ENCODE results near the gene GRHPR. TPM values are rescaled to one million over a fixed set of nuclear protein-coding genes. Genes with fewer than 3 reads are reported as not detected.

The GRHPR gene
- polyA plus RNA-seq, 1 experiment = 96.1 TPM

DNA sequence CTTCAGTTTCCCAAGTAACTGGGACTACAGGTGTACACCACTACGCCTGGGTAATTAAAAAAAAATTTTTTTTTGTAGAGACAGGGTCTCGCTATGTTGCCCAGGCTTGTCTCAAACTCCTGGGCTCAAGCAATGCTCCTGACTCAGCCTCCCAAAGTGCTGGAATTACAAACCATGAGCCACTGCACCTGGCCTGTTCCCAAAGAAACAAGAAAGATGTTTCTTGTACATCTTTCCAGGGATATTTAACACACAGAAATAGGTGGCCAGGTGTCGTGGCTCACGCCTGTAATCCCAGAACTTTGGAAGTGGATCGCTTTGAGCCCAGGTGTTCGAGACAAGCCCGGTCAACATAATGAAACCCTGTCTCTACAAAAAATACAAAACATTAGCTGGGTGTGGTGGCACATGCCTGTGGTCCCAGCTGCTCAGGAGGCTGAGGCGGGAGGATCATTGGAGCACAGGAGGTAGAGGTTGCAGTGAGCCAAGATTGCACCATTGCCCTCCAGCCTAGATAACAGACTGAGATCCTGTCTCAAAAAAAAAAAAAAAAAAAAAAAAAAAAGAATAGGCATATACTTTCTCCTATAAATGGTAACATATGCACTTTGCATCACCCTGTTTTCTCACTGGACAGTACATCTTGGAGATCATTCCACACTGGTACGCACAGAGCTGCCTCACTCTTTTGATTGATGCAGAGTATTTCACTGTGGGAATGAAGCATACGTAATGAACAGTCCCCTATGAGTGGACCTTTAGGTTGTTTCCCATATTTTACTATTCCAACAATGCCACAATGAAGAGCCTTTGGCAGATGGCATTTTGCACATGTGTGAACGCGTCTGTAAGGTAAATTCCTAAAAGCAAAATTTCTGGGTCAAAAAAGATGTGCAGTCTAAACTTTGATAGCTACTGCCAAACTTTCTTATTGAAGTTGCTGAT, 2.0 kb upstream of the GRHPR start:
- CTCF ChIA-PET = no interaction called here
- H3K9me3 ChIP-seq (ENCODE audit: control insufficient read depth, insufficient read depth, low read length) = no peaks in the 10 kb centered on the region
- no peak overlapping the region for H3K4me3 ChIP-seq (ENCODE audit: low read depth, low read length)
- POLR2A ChIA-PET = no interaction called here
- DNase-seq (ENCODE audit: low read depth, low spot score) = no peak
- no peak overlapping the region for H3K27ac ChIP-seq (ENCODE audit: low read depth, low read length)
- TF ChIP-seq, protein P1, sequence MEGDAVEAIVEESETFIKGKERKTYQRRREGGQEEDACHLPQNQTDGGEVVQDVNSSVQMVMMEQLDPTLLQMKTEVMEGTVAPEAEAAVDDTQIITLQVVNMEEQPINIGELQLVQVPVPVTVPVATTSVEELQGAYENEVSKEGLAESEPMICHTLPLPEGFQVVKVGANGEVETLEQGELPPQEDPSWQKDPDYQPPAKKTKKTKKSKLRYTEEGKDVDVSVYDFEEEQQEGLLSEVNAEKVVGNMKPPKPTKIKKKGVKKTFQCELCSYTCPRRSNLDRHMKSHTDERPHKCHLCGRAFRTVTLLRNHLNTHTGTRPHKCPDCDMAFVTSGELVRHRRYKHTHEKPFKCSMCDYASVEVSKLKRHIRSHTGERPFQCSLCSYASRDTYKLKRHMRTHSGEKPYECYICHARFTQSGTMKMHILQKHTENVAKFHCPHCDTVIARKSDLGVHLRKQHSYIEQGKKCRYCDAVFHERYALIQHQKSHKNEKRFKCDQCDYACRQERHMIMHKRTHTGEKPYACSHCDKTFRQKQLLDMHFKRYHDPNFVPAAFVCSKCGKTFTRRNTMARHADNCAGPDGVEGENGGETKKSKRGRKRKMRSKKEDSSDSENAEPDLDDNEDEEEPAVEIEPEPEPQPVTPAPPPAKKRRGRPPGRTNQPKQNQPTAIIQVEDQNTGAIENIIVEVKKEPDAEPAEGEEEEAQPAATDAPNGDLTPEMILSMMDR (IDR thresholded peaks at IDR 0.05; ENCODE audit: low read depth, low read length) = no peak
- H3K27me3 ChIP-seq (ENCODE audit: control insufficient read depth, insufficient read depth, low read length) = no peaks in the 10 kb centered on the region

DNA sequence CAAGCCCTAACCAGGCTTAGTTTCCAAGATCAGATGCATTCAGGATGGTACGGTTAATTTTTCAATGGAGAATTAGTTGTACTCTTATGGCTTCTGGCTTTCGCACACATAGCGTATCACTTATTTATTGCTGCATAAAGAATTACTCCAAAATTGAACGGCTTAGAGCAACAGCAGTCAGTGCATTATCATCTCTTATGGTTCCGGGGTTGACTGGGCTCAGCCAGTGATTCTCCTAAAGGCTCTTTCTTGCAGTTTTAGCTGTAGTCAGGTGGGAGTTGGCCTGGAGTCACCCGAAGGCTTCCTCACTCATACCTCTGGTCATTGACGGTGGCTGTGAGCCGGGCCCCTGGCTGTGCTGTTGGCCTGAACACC, 595 bp upstream of the GRHPR start:
- CTCF ChIA-PET = no interaction called here
- H3K27me3 ChIP-seq (ENCODE audit: control insufficient read depth, insufficient read depth, low read length) = no peaks in the 10 kb centered on the region
- no peak overlapping the region for H3K27ac ChIP-seq (ENCODE audit: low read depth, low read length)
- H3K4me3 ChIP-seq (ENCODE audit: low read depth, low read length) = peak overlapping the region; percentile 92
- DNase-seq (ENCODE audit: low read depth, low spot score) = no peak
- POLR2A ChIA-PET = interaction anchor here (0.6 to 1.5 kb wide), 4 partner anchors 10 to 494 kb away, joined by 3 to 9 read pairs (median 4); partner anchors contain the start of gene ZBTB5
- H3K9me3 ChIP-seq (ENCODE audit: control insufficient read depth, insufficient read depth, low read length) = no peaks in the 10 kb centered on the region
- TF ChIP-seq, protein P1 (IDR thresholded peaks at IDR 0.05; ENCODE audit: low read depth, low read length) = no peak

DNA sequence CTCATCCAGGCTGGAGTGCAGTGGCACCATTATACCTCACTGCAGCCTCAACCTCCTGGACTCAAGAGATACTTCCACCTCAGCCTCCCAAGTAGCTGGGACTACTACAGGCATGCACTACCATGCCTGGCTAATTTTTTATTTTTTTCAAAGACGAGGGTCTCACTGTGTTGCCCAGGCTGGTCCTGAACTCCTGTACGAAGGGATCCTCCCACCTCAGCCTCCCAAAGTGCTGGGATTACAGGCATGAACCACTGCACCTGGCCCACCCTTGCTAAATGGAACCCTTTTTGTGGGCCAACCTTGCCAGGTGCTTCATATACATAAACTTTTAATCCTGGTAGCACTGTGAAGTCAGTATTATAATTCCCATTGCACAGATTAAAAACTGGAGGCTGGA, 1.0 kb downstream of the GRHPR start:
- Histone ChIP-seq H3K4me3 (ENCODE audit: low read depth, low read length) (peak overlapping the region; percentile 92), H3K27me3 (ENCODE audit: control insufficient read depth, insufficient read depth, low read length) (no peaks in the 10 kb centered on the region), H3K27ac (ENCODE audit: low read depth, low read length) (no peak overlapping the region), H3K9me3 (ENCODE audit: control insufficient read depth, insufficient read depth, low read length) (no peaks in the 10 kb centered on the region)
- POLR2A ChIA-PET = interaction anchor here (0.7 to 1.5 kb wide), 3 partner anchors 11 to 32 kb away, joined by 3 to 9 read pairs (median 6); no protein-coding TSS in a partner anchor
- CTCF ChIA-PET = interaction anchor here (1.4 kb wide), 1 partner anchor 8 kb away, joined by 7 read pairs; no protein-coding TSS in a partner anchor
- no peak for DNase-seq (ENCODE audit: low read depth, low spot score)
- TF ChIP-seq, protein P1 (IDR thresholded peaks at IDR 0.05; ENCODE audit: low read depth, low read length) = no peak

DNA sequence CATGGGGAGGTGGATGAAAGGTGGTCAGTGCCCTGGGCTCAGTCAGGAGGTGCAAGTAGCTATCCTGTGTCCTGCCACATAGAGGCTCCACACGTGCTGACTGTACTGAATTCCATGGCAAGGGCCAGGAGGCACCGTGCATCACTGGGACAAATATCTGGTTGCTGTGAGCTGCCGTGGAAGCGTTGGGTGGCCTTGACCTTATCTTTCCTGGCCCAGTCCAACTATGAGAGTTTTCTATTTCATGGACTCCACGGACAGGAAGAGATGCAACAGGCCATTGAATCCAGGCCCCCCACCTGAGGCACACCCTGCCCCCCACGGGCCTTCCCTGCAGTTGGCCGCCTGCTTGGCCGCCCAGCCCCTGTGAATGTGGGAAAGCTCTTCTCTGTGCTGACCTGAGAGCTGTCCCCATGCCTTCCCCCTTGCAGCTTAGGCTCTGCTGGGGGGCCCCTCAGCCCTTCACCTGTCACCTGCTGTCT, 1.7 kb downstream of the GRHPR start:
- ChIA-PET POLR2A (interaction anchor here (0.5 kb wide), 1 partner anchor 1208 kb away, joined by 3 read pairs; no protein-coding TSS in a partner anchor), CTCF (interaction anchor here (1.4 kb wide), 1 partner anchor 9 kb away, joined by 7 read pairs; no protein-coding TSS in a partner anchor)
- TF ChIP-seq, protein P1 (IDR thresholded peaks at IDR 0.05; ENCODE audit: low read depth, low read length) = no peak
- Histone ChIP-seq H3K9me3 (ENCODE audit: control insufficient read depth, insufficient read depth, low read length) (no peaks in the 10 kb centered on the region), H3K27ac (ENCODE audit: low read depth, low read length) (no peak overlapping the region), H3K4me3 (ENCODE audit: low read depth, low read length) (peak overlapping the region; percentile 22), H3K27me3 (ENCODE audit: control insufficient read depth, insufficient read depth, low read length) (no peaks in the 10 kb centered on the region)
- no peak for DNase-seq (ENCODE audit: low read depth, low spot score)
